Kidney capillary endothelial cell (primary cell): ENCODE measurements around the gene SWSAP1.
"Not testable (repeated sequence)": the region's sequence is repeated elsewhere in the genome, so short reads cannot be mapped to it uniquely, and the experiment has no call there.

Source experiments
- DNase-seq: peaks from one replicate; pipeline ENCODE4 v3.0.0-alpha.2; 2018; ENCODE audit warnings: low spot score

The SWSAP1 gene, protein sequence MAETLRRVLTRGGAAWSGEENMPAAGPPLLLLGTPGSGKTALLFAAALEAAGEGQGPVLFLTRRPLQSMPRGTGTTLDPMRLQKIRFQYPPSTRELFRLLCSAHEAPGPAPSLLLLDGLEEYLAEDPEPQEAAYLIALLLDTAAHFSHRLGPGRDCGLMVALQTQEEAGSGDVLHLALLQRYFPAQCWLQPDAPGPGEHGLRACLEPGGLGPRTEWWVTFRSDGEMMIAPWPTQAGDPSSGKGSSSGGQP

DNA sequence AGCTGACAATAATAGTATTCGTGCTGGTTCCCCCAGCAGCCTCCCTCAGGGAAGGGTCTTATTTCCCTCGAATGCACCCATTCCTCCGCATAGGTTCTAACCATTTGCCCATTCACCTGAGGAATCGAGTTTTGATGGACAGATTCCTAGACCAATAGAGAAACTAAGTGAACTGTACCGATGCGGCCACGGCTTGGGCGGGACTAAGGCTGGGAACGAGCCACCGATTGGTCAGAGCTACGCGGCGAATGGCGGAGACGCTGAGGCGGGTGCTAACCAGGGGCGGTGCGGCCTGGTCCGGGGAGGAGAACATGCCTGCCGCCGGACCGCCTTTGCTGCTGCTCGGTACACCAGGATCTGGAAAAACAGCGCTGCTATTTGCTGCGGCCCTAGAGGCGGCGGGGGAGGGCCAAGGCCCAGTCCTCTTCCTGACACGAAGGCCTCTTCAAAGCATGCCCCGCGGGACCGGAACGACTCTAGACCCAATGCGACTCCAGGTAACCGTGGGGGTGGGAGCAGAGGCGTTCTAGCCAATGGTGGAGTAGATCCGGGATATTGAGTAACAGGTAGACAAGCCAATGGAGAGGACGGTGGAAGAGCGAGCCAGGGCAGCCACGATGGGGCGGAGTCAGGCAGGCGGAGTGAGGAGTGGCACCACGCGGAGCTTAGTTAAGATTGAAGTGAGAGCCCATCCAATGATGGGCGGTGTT, at the start of gene SWSAP1:
SWSAP1 (plus strand) TSS at position 234 of the 710 bp plus-strand sequence; CDS start at position 249, 15 bp downstream.
- DNase-seq = peak; percentile 99

DNA sequence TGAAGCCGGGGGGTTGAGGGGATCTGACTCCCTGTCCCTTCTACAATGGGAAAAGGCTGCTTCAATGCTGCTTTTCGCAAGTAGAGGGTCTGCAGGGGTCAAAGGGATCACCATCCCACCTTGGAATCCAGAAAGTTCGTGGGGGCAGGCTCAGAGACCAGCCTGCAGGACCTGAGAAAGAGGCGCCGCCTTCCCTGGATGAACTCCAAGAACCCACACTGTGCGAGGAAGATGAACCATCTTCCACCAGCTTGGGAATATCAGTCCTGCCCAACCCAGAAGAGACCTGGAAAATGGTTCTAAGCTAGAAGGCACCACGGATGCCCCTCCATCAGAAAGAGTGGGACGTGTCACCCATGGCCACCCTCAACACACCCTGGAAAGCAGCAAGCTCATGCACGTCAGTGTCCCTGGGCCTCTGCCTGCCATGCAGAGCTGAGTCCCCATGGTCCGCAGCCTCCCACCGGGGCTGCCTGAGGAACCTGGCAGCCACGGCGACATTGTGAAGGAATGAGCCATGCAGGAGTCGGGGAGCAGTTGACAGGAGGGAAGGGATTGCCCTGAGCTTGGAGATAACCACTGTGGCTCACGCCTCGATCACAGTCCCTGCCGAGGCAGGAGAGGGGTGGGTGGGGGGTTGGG, 49.6 kb upstream of the SWSAP1 start:
- DNase-seq = no peak

DNA sequence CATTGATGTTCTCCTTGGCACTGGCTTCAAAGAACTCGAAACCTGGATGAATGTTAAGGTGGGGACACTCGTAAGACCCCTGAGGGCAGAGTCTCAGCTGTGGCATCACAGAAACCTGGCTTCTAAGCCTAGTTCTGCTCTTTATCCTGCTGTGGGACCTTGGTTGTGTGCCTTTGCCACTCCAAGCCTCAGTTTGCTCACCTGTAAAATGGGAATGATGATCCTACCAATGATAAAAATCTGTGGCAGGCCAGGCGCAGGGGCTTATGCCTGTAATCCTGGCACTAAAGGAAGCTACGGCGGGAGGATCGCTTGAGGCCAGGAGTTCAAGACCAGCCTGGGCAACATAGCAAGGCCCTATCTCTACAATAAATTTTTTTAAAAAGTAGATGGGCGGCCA, 48.9 kb upstream of the SWSAP1 start:
- no peak for DNase-seq

DNA sequence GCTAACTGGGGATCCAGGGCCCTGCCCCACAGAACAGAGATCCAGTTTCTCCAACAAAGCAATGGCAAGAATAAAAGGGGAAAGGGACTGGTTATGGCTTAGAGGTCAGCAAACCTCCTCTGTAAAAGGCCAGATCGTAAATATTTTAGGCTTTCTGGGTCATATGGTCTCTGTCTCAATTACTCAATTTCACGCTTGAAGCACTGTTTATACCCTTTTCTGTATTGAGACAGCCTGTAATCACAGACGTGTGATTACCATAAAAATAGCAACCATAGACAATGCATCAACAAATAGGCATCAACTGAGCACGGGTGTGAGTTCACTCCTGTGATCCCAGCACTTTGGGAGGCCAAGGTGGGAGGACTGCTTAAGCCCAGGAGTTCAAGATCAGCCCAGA, 44.3 kb upstream of the SWSAP1 start:
- DNase-seq = no peak

DNA sequence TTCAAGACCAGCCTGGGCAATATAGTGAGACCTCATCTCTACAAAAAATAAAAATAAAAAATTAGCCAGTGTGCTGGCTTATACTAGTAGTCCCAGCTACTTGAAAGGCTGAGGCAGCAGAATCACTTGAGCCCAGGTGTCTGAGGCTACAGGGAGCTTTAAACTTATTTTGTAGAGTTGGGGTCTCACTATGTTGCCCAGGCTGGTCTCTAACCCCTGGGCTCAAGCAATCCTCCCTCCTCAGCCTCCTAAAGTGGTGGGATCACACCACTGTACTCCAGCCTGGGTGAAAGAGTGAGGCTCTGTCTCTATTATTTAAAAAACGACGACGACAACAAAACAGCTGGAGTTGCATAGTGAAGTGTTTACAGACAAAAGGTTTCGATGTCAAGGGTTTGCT, 43.0 kb upstream of the SWSAP1 start:
- DNase-seq = no peak

DNA sequence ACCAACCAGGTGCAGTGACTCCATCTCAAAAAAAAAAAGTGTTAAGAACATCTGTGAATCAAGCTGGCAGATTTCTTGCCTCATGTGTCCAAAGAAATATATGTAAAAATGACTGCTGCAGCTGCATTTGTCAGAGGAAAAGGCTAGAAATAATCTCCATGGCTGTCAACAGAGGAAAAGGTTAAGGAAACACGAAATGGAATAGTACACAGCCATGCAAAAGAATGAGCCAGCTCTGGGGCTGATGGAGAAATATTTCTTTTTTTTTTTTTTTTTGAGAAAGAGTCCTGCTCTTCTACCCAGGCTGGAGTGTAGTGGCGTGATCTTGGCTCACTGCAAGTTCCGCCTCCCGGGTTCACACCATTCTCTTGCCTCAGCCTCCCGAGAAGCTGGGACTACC, 41.6 kb upstream of the SWSAP1 start:
- no peak for DNase-seq

DNA sequence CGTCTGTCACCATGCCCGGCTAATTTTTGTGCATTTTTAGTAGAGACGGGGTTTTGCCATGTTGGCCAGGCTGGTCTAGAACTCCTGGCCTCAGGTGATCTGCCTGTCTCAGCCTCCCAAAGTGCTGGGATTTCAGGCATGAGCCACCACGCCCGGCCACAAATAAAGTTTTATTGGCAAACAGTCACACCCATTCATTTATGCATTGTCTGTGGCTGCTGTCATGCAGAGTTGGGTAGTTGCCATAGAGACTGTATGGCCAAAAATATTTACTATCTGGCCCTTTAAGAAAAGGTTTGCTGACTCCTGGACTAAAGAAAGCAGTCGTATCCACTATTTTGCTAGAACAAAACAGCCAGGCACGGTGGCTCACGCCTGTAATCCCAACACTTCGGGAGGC, 40.6 kb upstream of the SWSAP1 start:
- DNase-seq = not testable (repeated sequence)

DNA sequence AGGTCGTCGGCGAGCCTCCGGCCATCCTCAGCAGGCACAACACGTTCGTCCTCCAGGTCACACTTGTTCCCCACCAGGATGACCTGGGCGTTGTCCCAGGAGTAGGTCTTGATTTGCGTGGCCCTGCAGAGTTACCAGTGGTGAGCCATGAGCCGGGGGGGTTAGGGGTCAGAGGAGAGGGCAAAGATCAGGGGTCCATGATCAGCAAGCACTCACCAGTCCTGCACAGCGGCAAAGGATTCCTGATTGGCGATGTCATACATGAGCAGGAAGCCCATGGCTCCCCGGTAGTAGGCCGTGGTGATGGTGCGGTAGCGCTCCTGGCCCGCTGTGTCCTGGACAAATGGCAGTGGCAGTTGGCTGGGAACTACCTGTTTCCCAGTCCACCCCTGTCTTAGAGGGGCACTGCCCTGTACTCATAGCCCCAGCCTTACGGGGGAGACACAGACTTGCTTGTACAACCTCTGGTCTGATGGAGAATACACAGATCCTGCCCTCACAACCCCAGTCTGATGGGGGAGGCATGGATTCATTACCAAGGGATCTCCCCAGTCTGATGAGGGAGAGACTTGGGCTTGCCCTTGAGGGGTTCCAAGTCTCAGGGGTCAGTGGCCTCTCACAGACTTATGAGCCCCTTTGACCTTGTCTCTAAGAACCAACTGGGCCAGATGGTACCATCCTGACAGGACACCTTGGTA, 38.9 kb upstream of the SWSAP1 start:
- no peak for DNase-seq

DNA sequence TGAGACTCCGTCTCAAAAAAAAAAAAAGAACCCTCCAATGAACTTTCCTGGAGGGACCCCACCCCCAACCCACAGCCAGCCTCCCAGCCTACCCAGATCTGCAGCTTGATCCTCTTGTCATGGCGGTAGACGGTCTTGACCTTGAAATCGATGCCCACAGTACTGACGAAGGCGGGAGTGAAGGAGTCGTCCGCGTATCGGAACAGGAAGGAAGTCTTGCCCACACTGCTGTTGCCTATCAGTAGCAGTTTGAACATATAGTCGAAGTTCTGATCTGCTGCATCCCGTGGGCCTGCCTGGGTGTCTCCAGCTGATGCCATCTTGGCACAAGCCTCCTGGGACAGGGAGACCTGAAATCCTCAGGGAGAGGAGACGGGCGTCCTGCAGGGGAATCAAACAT, 37.4 kb upstream of the SWSAP1 start:
- DNase-seq = no peak

DNA sequence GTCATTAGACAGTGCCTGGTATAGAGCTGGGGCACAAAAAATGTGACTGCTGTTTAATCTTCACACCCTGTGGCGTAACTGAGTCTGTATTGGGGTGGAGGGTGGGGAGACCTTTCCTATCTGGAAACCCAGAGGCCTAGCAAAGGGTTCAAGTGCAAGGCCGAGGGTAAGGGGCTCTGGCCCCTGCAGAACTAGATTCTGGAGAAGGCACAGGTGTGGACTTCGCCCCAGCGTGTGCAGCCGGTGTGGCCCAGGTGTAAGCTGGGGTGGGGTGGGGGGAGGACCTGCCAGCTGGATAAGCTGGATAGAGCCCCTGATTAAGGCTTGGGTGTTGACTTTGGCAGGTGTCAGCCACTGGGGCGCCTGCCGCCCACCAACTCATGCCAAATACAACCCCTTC, 36.3 kb upstream of the SWSAP1 start:
- no peak for DNase-seq

DNA sequence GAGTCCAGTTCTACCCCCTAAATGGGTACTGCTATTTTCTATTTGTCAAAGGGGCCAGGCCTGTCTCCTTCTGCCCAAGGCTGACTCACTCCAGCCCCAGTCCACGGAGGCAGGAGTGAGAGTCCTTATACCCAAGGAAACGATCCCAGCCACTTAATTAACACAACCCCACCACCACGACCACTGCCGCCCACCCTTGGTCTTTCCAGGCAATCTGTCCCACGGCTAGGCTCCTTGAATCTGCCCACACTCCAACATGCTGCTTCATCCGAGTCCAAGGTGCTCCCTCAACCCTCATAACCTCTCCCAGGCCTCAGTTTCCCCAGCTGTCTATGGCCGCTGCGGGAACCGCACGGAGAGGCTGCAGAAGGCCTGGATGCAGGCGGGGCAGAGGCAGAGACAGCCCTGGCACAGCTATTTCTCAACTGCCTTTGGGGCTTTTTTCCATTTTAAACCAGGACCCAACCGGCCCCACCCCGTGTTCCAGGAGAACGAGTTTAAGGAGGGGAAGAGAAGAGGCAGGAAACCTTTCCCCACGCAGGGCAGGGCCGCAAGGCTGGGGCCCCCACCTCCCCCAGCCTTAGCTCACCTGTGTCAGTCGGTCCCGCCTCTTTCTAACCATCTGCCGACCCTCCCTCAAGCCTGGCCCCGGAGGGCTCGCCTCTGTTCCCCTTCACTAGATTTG, 35.8 kb upstream of the SWSAP1 start:
- DNase-seq = no peak

DNA sequence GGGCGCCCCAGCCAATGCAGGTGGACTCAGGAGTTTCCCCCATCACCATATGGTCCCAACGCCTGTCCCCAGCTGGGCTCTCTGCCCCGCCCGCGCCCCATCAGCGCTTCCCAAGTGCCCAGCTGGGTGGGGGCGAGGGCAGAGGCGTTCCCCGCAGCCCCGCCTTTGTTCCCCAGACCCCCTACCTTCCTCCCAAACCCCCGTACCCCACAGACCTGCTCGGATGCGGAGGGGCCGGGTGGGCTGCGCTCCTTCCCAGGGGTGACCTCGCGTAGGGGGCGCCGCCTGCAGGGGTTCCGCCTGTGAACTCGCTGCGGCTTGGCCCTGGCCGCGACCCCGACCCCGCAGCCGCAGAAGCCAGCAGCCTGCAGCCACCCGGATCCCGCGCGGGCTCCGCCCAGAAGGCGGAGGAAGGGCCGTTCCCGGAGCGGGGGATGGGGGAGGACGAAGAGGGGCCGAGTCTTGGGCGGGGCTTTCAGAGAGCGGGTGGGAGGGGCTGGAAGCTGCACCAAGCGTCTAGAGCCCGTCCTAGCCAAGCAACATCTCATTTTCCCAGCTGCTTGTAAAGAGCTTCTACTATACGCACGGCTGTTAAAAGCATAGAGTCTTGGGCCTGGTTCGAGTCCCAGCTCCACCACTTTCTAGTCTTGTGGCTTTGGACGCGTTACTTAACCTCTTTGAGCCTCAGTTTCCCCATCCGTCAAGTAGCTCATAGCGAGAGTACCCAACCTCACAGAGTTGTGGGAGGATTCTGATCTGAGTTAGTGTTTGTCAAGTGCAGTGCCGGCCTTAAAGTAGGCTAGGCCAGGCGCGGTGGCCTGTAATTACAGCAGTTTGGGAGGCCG, 35.0 kb upstream of the SWSAP1 start, which contains the start of gene RAB3D:
RAB3D (minus strand) TSS at position 404 of the 845 bp plus-strand sequence. CDS start 2,258 bp downstream, outside the sequence.
- peak; percentile 81 for DNase-seq

DNA sequence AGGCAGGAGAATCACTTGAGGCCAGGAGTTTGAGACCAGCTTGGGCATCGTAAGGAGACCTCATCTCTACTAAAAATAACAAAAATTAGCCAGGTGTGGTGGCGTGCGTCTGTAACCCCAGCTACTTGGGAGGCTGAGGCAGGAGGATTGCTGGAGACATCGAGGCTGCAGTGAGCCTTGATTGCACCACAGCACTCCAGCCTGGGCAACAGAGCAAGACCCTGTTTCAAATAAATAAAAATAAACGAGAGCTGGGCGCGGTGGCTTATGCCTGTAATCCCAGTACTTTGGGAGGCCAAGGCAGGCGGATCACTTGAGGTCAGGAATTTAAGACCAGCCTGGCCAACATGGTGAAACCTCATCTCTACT, 34.4 kb upstream of the SWSAP1 start:
- DNase-seq = not testable (repeated sequence)

DNA sequence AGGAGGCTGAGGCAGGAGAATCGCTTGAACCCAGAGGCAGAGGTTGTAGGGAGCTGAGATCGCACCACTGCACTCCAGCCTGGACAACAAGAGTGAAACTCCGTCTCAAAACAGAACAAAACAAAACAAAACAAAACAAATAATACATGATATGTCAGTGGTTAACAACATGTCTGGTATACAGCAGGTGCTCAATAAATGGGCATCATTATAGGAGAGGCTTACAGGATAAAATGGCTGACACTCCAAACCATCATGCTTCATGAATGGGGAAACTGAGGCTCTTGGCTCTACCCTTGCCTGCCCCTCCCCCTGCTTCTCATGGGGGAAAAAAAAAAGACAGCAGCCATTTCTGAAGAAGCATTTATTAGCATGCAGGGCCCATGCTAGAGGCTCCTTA, 32.0 kb upstream of the SWSAP1 start:
- DNase-seq = no peak

DNA sequence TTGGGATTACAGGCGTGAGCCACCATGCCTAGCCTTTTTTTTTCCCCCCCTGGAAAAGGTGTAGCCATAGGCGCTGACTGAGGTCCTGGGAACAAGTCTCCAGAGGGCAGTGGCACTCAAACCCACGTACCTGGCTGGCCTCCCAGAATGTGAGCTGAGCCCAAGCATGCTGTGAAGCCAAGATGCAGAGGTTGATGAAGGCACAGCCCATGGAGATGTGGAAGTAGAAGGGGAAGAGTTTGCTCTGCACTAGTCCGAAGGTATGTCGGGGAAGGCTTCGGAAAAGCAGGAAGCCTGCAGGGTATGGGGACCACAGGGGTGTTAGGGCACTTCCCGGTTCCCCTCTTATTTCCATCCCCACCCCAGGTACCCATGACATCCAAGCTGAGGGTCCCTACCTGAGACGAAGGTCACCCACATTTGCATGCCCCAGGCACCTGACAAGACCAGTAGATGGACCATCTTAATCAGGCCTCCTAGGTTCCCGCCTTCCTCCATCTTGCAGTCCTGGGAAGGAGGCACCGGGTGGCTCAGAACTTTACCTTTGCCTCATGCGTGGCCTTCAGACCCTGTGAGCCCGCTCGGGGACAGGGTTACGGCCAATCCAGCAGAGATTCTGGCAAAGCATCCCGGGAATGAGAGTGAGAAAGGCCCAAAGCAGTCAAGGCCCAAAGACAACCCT, 29.2 kb upstream of the SWSAP1 start:
- no peak for DNase-seq

DNA sequence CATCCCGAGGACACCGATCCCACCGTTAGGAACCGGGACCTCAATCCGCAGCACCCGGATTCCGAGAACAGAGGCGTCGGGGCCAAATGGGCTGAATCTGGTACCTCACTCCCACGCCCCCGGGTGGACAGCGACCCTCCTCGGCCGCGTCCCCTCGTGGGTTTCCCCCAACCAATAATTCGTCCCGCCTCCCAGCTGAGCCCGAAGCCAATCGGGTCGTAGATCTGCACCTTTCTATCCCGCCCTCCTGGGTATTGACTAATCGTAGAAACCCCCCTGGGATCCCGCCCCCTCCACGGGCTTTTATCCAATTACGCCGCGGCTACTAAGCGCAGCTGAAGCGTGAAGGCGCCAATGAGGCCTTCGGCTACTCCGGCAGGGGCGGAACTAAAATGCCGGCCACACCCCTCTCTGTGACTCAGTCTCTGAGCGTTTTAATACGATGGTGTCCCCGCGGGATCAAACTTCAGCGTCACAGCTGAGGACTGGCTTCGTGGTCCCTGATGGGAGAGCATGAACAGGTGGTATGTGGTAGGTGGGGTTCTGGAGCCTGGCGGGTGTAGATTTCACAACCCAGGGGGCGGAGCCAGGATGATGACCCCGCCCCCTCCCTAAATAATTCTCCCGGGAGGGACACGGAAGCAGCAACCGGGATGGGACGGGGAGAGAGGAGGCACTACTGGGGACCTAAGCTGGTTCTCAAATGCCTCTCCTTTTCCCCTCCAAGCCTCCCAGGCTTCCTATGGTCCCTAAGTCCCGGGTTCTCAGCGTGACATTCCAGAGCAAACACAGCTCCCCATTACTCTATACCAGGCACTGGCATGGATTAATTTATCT, 28.1 kb upstream of the SWSAP1 start, which contains the start of the genes CCDC159 and TMEM205:
CCDC159 (plus strand) TSS at position 416 of the 837 bp plus-strand sequence; CDS start at position 504, 88 bp downstream.
TMEM205 (minus strand) TSS at position 165 of the 837 bp plus-strand sequence. CDS start 649 bp downstream, outside the sequence.
- DNase-seq = peak; percentile 99

DNA sequence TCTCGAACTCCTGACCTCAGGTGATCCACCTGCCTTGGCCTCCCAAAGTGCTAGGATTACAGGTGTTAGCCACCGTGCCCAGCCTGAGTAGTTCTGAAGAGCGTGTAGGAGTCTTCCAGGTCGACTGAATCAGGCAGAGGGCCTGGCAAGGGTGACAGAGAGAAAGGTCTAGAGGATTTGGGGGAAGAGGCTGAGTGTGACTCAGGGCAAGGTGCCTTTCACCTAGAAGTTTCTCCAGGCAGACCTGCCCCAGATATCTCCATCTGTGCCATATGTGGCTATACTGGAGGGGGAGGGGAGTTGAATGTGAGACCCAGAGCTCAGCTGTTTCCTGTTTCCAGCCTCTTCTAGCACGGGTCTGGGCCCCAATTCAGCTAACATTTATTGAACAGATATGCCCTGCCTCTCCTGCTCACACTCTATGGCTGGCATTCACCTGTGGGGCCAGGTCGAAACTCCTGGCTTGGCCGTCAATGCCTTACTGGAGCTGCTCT, 26.9 kb upstream of the SWSAP1 start:
- DNase-seq = no peak

DNA sequence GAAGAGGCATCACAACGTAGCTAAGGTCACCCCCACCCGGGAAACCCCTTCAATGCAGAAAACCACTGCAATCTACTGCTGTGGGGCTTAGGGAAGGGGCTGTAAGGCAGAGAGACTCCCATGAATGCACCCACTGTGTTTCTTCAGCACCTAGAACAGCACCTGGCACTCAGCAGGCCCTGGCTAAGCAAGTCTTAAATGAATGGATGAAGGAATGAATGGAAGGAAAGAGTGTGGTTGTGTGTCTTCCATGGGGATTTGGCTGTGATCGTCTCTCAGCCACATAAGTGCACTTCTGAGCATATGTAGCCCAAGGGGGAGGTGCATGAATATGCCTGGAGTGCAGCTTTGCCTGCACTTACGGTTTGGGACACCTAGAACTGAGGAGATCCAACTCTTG, 25.3 kb upstream of the SWSAP1 start:
- no peak for DNase-seq

DNA sequence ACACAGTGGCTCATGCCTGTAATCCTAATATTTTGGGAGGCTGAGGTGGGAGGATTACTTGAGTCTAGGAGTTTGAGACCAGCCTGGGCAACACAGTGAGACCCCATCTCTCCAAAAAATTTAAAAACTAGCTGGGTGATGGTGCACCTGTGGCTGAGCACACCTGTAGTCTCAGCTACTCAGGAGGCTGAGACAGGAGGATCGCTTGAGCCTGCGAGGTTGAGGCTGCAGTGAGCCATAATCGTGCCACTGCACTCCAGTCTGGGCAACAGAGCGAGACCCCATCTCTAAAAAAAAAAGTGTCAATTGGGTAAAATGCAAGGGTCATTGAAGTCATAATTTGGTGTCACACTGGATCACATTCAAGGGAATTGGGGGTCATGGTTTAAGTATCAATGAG, 20.4 kb upstream of the SWSAP1 start:
- DNase-seq = not testable (repeated sequence)
